H9 (cell line): ENCODE data around the gene ECEL1. TPM values are rescaled to one million over a fixed set of nuclear protein-coding genes. Genes with fewer than 3 reads are reported as not detected.

Experiments
- DNase-seq: peaks from one replicate; pipeline ENCODE4 v3.0.0-alpha.2; 2017
- H2AFZ ChIP-seq: one replicate; pipeline ENCODE4 v1.6.1; 2013; ENCODE audit warnings: mild to moderate bottlenecking, low read length, control low read depth, moderate library complexity
- H2AK5ac ChIP-seq: 2 replicates; pipeline ENCODE4 v1.6.1; 2013; ENCODE audit warnings: low read length, control low read depth, mixed read lengths; ENCODE audit not compliant: insufficient read length
- H2BK120ac ChIP-seq: one replicate; pipeline ENCODE4 v1.6.1; 2013; ENCODE audit warnings: low read depth, mild to moderate bottlenecking, low read length, control low read depth, inconsistent platforms; ENCODE audit not compliant: poor library complexity, severe bottlenecking
- H2BK12ac ChIP-seq: 2 replicates; pipeline ENCODE4 v1.6.1; 2013; ENCODE audit warnings: low read length, control low read depth, mixed read lengths, low read depth; ENCODE audit not compliant: insufficient read length
- H2BK15ac ChIP-seq: 2 replicates; pipeline ENCODE4 v1.6.1; 2013; ENCODE audit warnings: low read depth, low read length, control low read depth
- H2BK20ac ChIP-seq: one replicate; pipeline ENCODE4 v1.6.1; 2013; ENCODE audit warnings: low read depth, mild to moderate bottlenecking, low read length, control low read depth, inconsistent platforms; ENCODE audit not compliant: poor library complexity, severe bottlenecking
- H2BK5ac ChIP-seq: 2 replicates; pipeline ENCODE4 v1.6.1; 2013; ENCODE audit warnings: low read length, control low read depth, mixed read lengths; ENCODE audit not compliant: insufficient read length
- H3K14ac ChIP-seq: 2 replicates; pipeline ENCODE4 v1.6.1; 2013; ENCODE audit warnings: low read length, control low read depth; ENCODE audit not compliant: insufficient read depth
- H3K18ac ChIP-seq: 2 replicates; pipeline ENCODE4 v1.6.1; 2013; ENCODE audit warnings: low read depth, mild to moderate bottlenecking, mixed read lengths, low read length, control low read depth; ENCODE audit not compliant: insufficient read length
- H3K23ac ChIP-seq: 2 replicates; pipeline ENCODE4 v1.6.1; 2013; ENCODE audit warnings: low read length, control low read depth, mixed read lengths, low read depth; ENCODE audit not compliant: insufficient read length
- H3K23me2 ChIP-seq: 2 replicates; pipeline ENCODE4 v1.6.1; 2013; ENCODE audit warnings: low read depth, mild to moderate bottlenecking, mixed read lengths, low read length, control low read depth; ENCODE audit not compliant: insufficient read length, poor library complexity, severe bottlenecking
- H3K27ac ChIP-seq: 2 replicates; pipeline ENCODE4 v1.5.1; 2013; ENCODE audit warnings: low read length, control low read depth, mixed read lengths, low read depth; ENCODE audit not compliant: insufficient read length
- H3K27me3 ChIP-seq: 2 replicates; pipeline ENCODE4 v1.6.1; 2013; ENCODE audit warnings: low read length, control low read depth, inconsistent platforms; ENCODE audit not compliant: insufficient read depth
- H3K4ac ChIP-seq: 2 replicates; pipeline ENCODE4 v1.6.1; 2013; ENCODE audit warnings: low read depth, mild to moderate bottlenecking, control low read depth, inconsistent platforms, low read length, moderate library complexity
- H3K4me1 ChIP-seq: 2 replicates; pipeline ENCODE4 v1.6.1; 2013; ENCODE audit warnings: low read length, control low read depth, inconsistent platforms; ENCODE audit not compliant: insufficient read depth
- H3K4me2 ChIP-seq: 2 replicates; pipeline ENCODE4 v1.6.1; 2013; ENCODE audit warnings: low read length, control low read depth, mixed read lengths; ENCODE audit not compliant: insufficient read length, insufficient read depth
- H3K56ac ChIP-seq: 2 replicates; pipeline ENCODE4 v1.6.1; 2013; ENCODE audit warnings: low read depth, mild to moderate bottlenecking, mixed read lengths, low read length, control low read depth; ENCODE audit not compliant: insufficient read length
- H3K79me1 ChIP-seq: 2 replicates; pipeline ENCODE4 v1.6.1; 2013; ENCODE audit warnings: low read depth, mild to moderate bottlenecking, moderate library complexity, low read length, control low read depth, inconsistent platforms; ENCODE audit not compliant: insufficient read depth, poor library complexity, severe bottlenecking
- H3K79me2 ChIP-seq: 2 replicates; pipeline ENCODE4 v1.6.1; 2013; ENCODE audit warnings: low read length, control low read depth, inconsistent platforms; ENCODE audit not compliant: insufficient read depth
- H3K9ac ChIP-seq: 2 replicates; pipeline ENCODE4 v1.6.1; 2013; ENCODE audit warnings: low read length, control low read depth, mixed read lengths; ENCODE audit not compliant: insufficient read length; ENCODE audit errors: extremely low read depth
- H3K9me3 ChIP-seq: one replicate; pipeline ENCODE4 v1.6.1; 2013; ENCODE audit warnings: low read depth, low read length, inconsistent platforms; ENCODE audit not compliant: control insufficient read depth
- H3T11ph ChIP-seq: one replicate; pipeline ENCODE4 v1.6.1; 2013; ENCODE audit warnings: mild to moderate bottlenecking, low read length, control low read depth, inconsistent platforms
- H4K20me1 ChIP-seq: one replicate; pipeline ENCODE4 v1.6.1; 2013; ENCODE audit not compliant: control insufficient read depth, insufficient read length, insufficient read depth
- H4K5ac ChIP-seq: 2 replicates; pipeline ENCODE4 v1.6.1; 2013; ENCODE audit warnings: low read depth, mild to moderate bottlenecking, mixed read lengths, low read length, control low read depth; ENCODE audit not compliant: insufficient read length
- H4K8ac ChIP-seq: replicated peaks from 2 replicates; pipeline ENCODE4 v1.6.1; 2013; ENCODE audit warnings: low read length, control low read depth, mixed read lengths, low read depth; ENCODE audit not compliant: insufficient read length
- H4K91ac ChIP-seq: 2 replicates; pipeline ENCODE4 v1.6.1; 2013; ENCODE audit warnings: low read depth, mild to moderate bottlenecking, moderate library complexity, mixed read lengths, low read length, control low read depth; ENCODE audit not compliant: insufficient read length
- H3K27ac Mint-ChIP-seq, 3 experiments: 2 replicates in 2 of 3; 3 replicates in 1 of 3; pipeline ENCODE4 v1.8.0; 2020 to 2021; ENCODE audit warnings: mixed read lengths in 3 of 3, mild to moderate bottlenecking in 1 of 3, moderate library complexity in 1 of 3
- H3K27me3 Mint-ChIP-seq: 2 replicates; pipeline ENCODE4 v1.8.0; 2021; ENCODE audit warnings: low read depth, mild to moderate bottlenecking, moderate library complexity, mixed read lengths
- H3K36me3 Mint-ChIP-seq, 3 experiments: 2 replicates in 2 of 3; 3 replicates in 1 of 3; pipeline ENCODE4 v1.8.0; 2020 to 2021; ENCODE audit warnings: low read depth in 3 of 3, mixed read lengths in 3 of 3; ENCODE audit not compliant: insufficient read depth in 1 of 3
- H3K4me1 Mint-ChIP-seq, 2 experiments: 2 replicates each; pipeline ENCODE4 v1.8.0; 2020; ENCODE audit warnings: mixed read lengths in 2 of 2
- H3K4me3 Mint-ChIP-seq, 2 experiments: 2 replicates in 1 of 2; 3 replicates in 1 of 2; pipeline ENCODE4 v1.8.0; 2020 to 2021; ENCODE audit warnings: mild to moderate bottlenecking in 2 of 2, mixed read lengths in 2 of 2, moderate library complexity in 1 of 2
- H3K9me3 Mint-ChIP-seq, 2 experiments: 2 replicates in 1 of 2; 3 replicates in 1 of 2; pipeline ENCODE4 v1.8.0; 2020; ENCODE audit warnings: mild to moderate bottlenecking in 2 of 2, mixed read lengths in 2 of 2, moderate library complexity in 1 of 2
- CTCF ChIP-seq: fragments of 200-600 bp; sonication (generic); conservative IDR thresholded peaks from 3 replicates; pipeline ENCODE4 v1.8.0; 2021; ENCODE audit warnings: antibody characterized with exemption, mild to moderate bottlenecking
- WGBS: extraction: QIAGEN DNeasy Blood & Tissue Kit; methylation state at CpG from one replicate; pipeline ENCODE4 v1.1.7; 2013; ENCODE audit warnings: missing lambda C conversion rate, low lambda C conversion rate, mixed read lengths; ENCODE audit not compliant: insufficient read length; ENCODE audit errors: extremely low coverage; 5-methylcytosine and 5-hydroxymethylcytosine counted together
- total RNA-seq: library from RNA; stranded (reverse); gene quantifications from 2 replicates; pipeline ENCODE4 v1.2.1, GENCODE V29; 2021

The ECEL1 gene
- total RNA-seq, 1 experiment from 2014 or later: 8.4 TPM

DNA sequence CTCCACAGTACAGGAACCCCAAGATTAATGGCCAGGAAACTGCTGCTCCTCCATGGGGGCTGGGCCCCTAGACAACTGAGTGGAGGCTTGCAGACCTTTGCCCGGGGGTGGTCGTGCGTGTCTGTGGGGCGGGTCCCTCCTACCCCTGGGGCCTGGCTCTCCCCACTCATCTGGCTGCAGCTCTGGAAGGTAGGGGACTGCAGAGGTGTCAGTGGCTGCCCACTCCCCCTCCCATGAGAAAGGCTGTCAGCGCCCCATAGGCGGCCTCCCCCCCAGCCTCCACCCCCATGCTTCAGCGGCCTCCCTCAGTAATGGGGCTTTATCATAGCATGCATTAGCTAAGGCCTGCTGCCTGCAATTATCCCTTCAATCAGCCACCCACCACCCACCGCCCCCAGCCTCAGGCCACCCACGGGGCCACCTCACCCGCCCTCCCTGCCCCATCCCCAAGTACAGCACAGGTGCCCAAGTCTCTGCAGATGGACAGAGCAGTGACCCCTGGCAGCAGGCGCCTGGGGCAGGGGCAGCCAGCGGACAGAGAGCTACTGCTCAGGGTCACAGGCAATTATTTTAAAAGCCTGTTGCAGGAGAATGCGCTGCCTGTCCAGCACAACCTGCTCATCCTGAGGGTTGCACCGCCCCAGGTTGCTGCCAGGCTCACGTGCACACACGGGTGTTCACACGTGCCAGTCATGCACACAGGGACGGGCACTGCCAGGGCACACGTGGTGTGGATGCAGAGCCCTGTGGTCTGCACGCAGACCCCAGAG lies 9.1 kb upstream of the ECEL1 start:
- no peak overlapping the region; a peak in 1 of 5 replicates for H3K4me3 Mint-ChIP-seq
- H3K56ac ChIP-seq: no peak overlapping the region

More for the DNA sequence above, 9.1 kb upstream of the ECEL1 start:
- no peak overlapping the region for H2BK120ac ChIP-seq
- H3K4me1 ChIP-seq: no peaks in the 10 kb centered on the region
- H2BK15ac ChIP-seq: no peak overlapping the region
- no peak for DNase-seq
- no peaks in the 10 kb centered on the region for H4K20me1 ChIP-seq
- H3K79me2 ChIP-seq: no peaks in the 10 kb centered on the region
- no peak overlapping the region for H4K8ac ChIP-seq
- H2AK5ac ChIP-seq: no peak overlapping the region
- H4K91ac ChIP-seq: no peak overlapping the region
- H3K27me3 ChIP-seq: no peaks in the 10 kb centered on the region; the same call in 1 of the 2 replicates
- H3K23ac ChIP-seq: no peak overlapping the region
- peaks cover 8 to 43% of the 10 kb centered on the region in 2 experiments for H3K4me1 Mint-ChIP-seq
- TF ChIP-seq CTCF: no peak
- no peak overlapping the region for H3T11ph ChIP-seq
- H3K36me3 Mint-ChIP-seq: no peaks in the 10 kb centered on the region; a peak in 1 of 7 replicates
- H3K27ac Mint-ChIP-seq: no peak overlapping the region
- H2BK5ac ChIP-seq: no peak overlapping the region
- no peaks in the 10 kb centered on the region for H3K23me2 ChIP-seq
- no peak overlapping the region for H3K14ac ChIP-seq
- no peaks in the 10 kb centered on the region for H3K9me3 Mint-ChIP-seq
- H3K27ac ChIP-seq: no peak overlapping the region
- H3K9ac ChIP-seq: no peak overlapping the region
- H3K4ac ChIP-seq: no peak overlapping the region
- no peak overlapping the region for H3K4me2 ChIP-seq
- no peak overlapping the region for H2AFZ ChIP-seq
- H3K9me3 ChIP-seq: no peaks in the 10 kb centered on the region
- WGBS: no CpG with 5 or more reads among the region's 20 CpGs
- no peak overlapping the region for H2BK12ac ChIP-seq
- no peak overlapping the region for H2BK20ac ChIP-seq
- peaks cover 40% of the 10 kb centered on the region for H3K27me3 Mint-ChIP-seq
- no peak overlapping the region for H3K18ac ChIP-seq
- H4K5ac ChIP-seq: no peak overlapping the region
- no peaks in the 10 kb centered on the region for H3K79me1 ChIP-seq
